Inflammatory macrophage (primary cell): ENCODE measurements around the gene DCLRE1B.
"Not testable (repeated sequence)": the region's sequence is repeated elsewhere in the genome, so short reads cannot be mapped to it uniquely, and the experiment has no call there.

Experiments used
- DNase-seq, 2 donors: peaks; one replicate each; pipeline ENCODE4 v3.0.0-alpha.2; 2020 to 2022

DCLRE1B gene

GRCh38 chr1:113948151-113948550 is 43.0 kb downstream of the DCLRE1B start:
- DNase-seq = not testable (repeated sequence)

GRCh38 chr1:113949007-113949406 is 43.9 kb downstream of the DCLRE1B start:
- DNase-seq = no peak

- no peak for DNase-seq
Observed at GRCh38 chr1:113950908-113951307, 45.8 kb downstream of the DCLRE1B start.

- DNase-seq = no peak
Observed at GRCh38 chr1:113951719-113952118, 46.6 kb downstream of the DCLRE1B start.

GRCh38 chr1:113957984-113958383 is 52.9 kb downstream of the DCLRE1B start:
- DNase-seq = no peak

GRCh38 chr1:113958691-113959090 is 53.6 kb downstream of the DCLRE1B start:
- DNase-seq = peak in 1 of 2 donors; percentile 19

GRCh38 chr1:113963281-113963906 is 58.3 kb downstream of the DCLRE1B start:
- DNase-seq = no peak
